ENCODE measurements around the gene ZNF544. TPM values are rescaled to one million over a fixed set of nuclear protein-coding genes. Genes with fewer than 3 reads are reported as not detected.

ZNF544 gene
- total RNA-seq, 1 experiment from 2014 or later, result 63.8 TPM

GRCh38 chr19:58213075-58213369 is 15.7 kb upstream of the ZNF544 start (continued):
- TF ChIP-seq, protein P1, sequence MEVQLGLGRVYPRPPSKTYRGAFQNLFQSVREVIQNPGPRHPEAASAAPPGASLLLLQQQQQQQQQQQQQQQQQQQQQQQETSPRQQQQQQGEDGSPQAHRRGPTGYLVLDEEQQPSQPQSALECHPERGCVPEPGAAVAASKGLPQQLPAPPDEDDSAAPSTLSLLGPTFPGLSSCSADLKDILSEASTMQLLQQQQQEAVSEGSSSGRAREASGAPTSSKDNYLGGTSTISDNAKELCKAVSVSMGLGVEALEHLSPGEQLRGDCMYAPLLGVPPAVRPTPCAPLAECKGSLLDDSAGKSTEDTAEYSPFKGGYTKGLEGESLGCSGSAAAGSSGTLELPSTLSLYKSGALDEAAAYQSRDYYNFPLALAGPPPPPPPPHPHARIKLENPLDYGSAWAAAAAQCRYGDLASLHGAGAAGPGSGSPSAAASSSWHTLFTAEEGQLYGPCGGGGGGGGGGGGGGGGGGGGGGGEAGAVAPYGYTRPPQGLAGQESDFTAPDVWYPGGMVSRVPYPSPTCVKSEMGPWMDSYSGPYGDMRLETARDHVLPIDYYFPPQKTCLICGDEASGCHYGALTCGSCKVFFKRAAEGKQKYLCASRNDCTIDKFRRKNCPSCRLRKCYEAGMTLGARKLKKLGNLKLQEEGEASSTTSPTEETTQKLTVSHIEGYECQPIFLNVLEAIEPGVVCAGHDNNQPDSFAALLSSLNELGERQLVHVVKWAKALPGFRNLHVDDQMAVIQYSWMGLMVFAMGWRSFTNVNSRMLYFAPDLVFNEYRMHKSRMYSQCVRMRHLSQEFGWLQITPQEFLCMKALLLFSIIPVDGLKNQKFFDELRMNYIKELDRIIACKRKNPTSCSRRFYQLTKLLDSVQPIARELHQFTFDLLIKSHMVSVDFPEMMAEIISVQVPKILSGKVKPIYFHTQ (CRISPR knock-in tag; IDR thresholded peaks at IDR 0.05), result no peak
- no peak for TF ChIP-seq RELA (CRISPR knock-in tag; IDR thresholded peaks at IDR 0.05; ENCODE audit: borderline replicate concordance)

GRCh38 chr19:58217069-58217481 is 11.6 kb upstream of the ZNF544 start:
- TF ChIP-seq NFYB (CRISPR knock-in tag; conservative IDR thresholded peaks at IDR 0.05; ENCODE audit: low read depth), result no peak
- TF ChIP-seq CBFB (CRISPR knock-in tag; IDR thresholded peaks at IDR 0.05; ENCODE audit: low read depth), result no peak
- TF ChIP-seq ZNF396 (CRISPR knock-in tag; IDR thresholded peaks at IDR 0.05; ENCODE audit: borderline replicate concordance), result no peak
- TF ChIP-seq ZSCAN18 (CRISPR knock-in tag; IDR thresholded peaks at IDR 0.05), result no peak
- TF ChIP-seq, protein P2, sequence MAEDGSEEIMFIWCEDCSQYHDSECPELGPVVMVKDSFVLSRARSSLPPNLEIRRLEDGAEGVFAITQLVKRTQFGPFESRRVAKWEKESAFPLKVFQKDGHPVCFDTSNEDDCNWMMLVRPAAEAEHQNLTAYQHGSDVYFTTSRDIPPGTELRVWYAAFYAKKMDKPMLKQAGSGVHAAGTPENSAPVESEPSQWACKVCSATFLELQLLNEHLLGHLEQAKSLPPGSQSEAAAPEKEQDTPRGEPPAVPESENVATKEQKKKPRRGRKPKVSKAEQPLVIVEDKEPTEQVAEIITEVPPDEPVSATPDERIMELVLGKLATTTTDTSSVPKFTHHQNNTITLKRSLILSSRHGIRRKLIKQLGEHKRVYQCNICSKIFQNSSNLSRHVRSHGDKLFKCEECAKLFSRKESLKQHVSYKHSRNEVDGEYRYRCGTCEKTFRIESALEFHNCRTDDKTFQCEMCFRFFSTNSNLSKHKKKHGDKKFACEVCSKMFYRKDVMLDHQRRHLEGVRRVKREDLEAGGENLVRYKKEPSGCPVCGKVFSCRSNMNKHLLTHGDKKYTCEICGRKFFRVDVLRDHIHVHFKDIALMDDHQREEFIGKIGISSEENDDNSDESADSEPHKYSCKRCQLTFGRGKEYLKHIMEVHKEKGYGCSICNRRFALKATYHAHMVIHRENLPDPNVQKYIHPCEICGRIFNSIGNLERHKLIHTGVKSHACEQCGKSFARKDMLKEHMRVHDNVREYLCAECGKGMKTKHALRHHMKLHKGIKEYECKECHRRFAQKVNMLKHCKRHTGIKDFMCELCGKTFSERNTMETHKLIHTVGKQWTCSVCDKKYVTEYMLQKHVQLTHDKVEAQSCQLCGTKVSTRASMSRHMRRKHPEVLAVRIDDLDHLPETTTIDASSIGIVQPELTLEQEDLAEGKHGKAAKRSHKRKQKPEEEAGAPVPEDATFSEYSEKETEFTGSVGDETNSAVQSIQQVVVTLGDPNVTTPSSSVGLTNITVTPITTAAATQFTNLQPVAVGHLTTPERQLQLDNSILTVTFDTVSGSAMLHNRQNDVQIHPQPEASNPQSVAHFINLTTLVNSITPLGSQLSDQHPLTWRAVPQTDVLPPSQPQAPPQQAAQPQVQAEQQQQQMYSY (CRISPR knock-in tag; IDR thresholded peaks at IDR 0.05), result no peak
- TF ChIP-seq, protein P3, sequence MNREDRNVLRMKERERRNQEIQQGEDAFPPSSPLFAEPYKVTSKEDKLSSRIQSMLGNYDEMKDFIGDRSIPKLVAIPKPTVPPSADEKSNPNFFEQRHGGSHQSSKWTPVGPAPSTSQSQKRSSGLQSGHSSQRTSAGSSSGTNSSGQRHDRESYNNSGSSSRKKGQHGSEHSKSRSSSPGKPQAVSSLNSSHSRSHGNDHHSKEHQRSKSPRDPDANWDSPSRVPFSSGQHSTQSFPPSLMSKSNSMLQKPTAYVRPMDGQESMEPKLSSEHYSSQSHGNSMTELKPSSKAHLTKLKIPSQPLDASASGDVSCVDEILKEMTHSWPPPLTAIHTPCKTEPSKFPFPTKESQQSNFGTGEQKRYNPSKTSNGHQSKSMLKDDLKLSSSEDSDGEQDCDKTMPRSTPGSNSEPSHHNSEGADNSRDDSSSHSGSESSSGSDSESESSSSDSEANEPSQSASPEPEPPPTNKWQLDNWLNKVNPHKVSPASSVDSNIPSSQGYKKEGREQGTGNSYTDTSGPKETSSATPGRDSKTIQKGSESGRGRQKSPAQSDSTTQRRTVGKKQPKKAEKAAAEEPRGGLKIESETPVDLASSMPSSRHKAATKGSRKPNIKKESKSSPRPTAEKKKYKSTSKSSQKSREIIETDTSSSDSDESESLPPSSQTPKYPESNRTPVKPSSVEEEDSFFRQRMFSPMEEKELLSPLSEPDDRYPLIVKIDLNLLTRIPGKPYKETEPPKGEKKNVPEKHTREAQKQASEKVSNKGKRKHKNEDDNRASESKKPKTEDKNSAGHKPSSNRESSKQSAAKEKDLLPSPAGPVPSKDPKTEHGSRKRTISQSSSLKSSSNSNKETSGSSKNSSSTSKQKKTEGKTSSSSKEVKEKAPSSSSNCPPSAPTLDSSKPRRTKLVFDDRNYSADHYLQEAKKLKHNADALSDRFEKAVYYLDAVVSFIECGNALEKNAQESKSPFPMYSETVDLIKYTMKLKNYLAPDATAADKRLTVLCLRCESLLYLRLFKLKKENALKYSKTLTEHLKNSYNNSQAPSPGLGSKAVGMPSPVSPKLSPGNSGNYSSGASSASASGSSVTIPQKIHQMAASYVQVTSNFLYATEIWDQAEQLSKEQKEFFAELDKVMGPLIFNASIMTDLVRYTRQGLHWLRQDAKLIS (CRISPR knock-in tag; IDR thresholded peaks at IDR 0.05; ENCODE audit: borderline replicate concordance), result no peak
- TF ChIP-seq ARID4B (CRISPR knock-in tag; IDR thresholded peaks at IDR 0.05; ENCODE audit: borderline replicate concordance), result no peak
- no peak for TF ChIP-seq SP1 (CRISPR knock-in tag; conservative IDR thresholded peaks at IDR 0.05)
- TF ChIP-seq ZBTB21 (CRISPR knock-in tag; IDR thresholded peaks at IDR 0.05; ENCODE audit: borderline replicate concordance), result no peak
- TF ChIP-seq GTF2I (CRISPR knock-in tag; conservative IDR thresholded peaks at IDR 0.05), result no peak
- TF ChIP-seq JUN (CRISPR knock-in tag; IDR thresholded peaks at IDR 0.05), result no peak
- CTCF ChIA-PET, result interaction anchor here (3.0 kb wide), 1 partner anchor 11 kb away, joined by 13 read pairs; the partner anchor contains the start of gene ZNF544
- Mint-ChIP-seq H3K4me3 (no peak overlapping the region), H3K27ac (no peak overlapping the region), H3K27me3 (ENCODE audit: low read depth) (peaks cover 5% of the 10 kb centered on the region; the same call in 1 of the 2 replicates), H3K4me1 (no peaks in the 10 kb centered on the region), H3K36me3 (peaks cover 23% of the 10 kb centered on the region), H3K9me3 (peaks cover 14% of the 10 kb centered on the region)
- DNase-seq (ENCODE audit: low spot score), result peak; percentile 28
- POLR2A ChIA-PET, result no interaction called here
- ATAC-seq, result peak; percentile 67

All from WTC11 (cell line).